HG03442 (cell line): Measurements from ENCODE around the gene B4GALT2.

Experiments used
- ATAC-seq: cut with Tn5 transposase; IDR thresholded peaks from one replicate; pipeline ENCODE4 v1.9.1; 2021; ENCODE audit warnings: mild to moderate bottlenecking, moderate library complexity; ENCODE audit not compliant: unreplicated experiment

The B4GALT2 gene

DNA sequence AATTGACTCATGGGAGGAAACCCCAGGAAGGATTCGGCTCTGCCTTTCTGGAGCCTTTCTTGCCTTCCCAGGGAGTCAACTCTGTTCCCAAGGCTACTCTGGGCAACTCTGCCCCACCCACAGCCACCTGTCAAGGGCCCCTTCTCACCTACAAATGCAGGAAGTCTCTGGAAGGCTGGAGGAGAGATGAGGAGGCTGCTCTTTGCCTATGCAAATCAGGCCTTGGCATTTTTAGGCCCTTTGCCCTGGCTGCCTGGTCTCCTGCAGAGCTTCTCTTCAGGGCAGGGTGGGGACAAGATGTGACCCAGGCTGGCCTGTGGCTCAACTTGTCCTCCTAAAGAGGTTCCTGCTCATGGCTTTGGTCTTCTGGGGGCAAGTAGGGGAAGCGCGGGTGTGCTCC, 46.8 kb downstream of the B4GALT2 start:
- no peak for ATAC-seq

DNA sequence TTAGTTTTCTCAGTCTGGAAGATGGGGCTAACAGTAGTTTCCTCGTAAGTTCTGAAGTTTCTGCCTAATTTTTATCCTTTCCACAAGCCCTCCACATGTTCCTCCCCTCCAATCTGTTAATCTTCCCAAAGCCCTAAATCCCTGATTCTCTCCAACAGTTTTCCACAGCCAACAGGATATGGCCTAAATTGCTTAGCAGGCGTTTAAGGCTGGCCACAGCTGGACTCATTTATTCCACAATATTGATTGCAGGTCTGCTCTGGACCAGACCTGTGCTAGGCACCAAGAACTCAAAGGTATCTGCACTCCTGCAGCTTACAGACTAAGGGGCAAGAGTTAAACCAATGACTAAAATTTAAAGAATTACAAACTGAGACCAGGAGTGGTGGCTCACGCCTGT, 48.3 kb downstream of the B4GALT2 start:
- no peak for ATAC-seq

DNA sequence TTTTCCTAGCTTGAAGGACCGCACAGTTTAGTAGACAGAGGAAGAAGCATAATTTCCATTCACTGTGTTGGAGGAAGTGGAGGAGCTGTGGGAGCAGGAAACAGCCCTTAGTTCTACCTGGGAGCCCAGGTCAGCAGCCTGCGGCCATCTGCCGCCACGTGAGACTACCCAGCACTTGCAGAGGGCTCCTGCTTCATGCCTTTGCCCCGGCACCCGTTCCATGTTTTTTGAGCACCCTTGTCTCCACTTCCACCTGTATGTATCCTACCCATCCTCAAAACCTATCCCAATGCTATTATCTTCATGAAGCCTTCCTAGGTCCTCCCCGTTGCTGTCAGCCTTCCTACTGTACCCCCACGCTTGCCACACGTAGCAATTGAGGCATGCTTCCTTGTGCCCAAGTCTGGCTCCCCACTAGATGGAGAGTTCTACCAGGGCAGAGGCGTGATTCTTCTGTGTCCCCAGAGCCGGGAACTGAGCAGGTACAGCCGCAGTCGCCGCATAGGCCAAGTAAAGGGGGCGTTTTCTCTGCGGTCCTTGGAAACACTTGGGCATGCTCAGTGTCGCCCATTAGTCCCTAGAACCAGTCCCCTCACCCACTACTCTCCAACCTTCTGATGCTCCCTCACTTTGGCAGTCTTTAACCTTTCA, 50.4 kb downstream of the B4GALT2 start:
- ATAC-seq, result peak; percentile 10

DNA sequence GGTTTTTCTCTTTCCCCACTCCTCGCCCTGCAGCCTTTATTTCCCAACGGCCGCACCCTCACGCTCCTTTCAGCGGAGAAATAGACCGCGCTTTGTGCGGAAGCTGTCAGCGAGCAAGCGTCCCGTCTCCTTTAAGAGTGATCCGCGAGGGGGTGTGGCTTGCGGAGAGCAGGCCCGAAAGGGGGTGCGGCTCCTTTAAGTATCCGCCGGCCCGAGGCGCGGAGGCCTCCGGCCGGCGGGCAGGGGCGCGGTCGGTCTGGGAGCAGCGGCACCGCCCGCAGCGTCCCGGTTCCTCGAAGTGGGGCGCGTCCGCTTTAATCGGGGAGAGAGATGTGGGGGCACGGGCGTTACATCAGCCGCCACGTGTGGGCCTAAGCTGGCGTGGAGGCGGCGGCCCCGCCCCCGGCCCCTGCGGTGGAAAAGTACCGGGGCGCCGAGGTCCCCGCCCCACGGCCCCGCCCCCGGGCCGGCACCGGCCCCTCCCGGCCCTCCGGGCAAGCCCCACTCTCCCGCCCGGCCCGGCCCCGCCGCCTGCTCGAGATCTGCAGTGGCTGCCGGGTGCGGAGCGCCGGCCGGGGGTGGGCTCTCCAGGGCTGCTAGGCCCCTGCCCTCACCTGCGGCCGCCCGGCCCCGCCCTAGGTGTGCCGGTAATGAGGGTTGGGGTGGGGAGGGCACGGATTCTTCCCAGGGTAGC, 51.0 kb downstream of the B4GALT2 start:
- peak; percentile 81 for ATAC-seq

DNA sequence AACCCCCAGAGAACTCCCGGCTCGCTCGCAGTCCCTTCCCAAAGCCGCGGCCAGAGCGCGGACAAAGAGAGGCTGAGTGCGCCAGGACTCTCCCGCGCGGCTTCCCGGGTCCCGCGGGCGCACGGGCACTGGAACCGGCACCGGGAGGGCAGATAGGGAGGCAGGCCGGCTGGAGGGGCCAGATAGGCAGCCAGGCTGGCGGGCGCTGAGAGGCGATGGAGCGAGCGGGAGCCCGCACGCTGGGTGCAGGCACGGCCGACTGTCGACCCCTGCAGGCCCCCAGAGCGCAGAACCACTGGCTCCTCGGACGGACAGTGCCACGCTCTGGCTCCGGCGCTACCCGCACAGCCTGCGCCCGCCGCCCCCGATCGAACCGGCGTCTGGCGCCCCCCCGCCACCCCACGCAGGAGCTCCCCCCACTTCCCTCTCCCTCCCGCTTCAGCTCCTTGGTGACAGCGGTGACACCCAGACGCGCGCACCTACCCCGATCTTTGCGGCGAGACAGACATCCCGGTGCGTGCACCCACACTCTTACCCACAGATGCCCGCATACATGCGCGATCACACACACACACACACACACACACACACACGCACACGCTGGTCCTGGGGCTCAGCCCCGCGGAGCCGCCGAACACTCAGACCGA, 51.7 kb downstream of the B4GALT2 start:
- ATAC-seq, result peak; percentile 22

DNA sequence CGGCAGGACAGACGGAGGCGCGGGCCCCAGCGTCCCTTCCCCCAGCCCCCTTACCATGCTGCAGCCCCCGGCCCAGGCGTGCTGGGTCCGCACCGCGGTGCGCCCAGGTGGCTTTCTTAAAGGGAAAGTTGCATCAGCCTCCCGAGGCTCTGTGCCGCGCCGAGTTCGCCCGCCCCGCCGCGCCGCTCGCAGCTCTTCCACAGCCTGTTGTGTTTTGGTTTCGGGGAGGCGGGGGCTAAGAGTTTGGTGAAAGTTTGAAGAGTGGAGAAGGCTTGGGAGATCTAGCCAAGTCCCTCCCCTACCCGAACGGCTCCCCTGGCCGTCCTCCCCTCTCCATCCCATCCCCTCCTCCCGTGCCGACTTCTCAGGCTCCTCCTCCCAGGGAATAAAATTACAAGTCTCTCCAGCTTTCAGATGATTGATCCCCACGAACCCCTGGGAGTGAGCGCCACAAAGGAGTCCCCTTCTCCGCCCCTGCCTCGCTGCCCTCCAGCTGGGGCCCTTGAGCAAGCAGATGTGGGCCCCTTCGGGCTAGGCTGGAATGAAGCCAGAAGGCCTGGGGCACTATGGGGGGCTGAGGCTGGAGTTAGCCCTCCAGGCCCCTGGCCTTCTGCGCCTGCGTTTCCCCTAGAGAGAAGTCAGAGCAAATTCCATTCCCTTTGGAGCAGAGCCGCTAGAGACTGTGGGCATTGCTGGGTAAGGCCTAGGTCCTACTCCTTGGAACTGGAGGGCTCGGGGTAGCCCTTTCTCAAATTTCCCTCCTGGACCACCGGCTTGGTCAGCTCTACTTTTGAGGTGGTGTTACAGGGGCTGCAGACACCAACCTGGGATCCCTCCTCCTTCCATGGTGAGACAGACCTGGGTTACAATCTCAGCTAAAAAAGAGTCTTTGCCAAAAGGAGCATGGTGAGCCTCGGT, 52.5 kb downstream of the B4GALT2 start, which contains the start of gene SLC6A9:
SLC6A9 (minus strand) TSS at position 211 of the 918 bp plus-strand sequence. CDS start 7,185 bp downstream, outside the sequence.
- no peak for ATAC-seq

DNA sequence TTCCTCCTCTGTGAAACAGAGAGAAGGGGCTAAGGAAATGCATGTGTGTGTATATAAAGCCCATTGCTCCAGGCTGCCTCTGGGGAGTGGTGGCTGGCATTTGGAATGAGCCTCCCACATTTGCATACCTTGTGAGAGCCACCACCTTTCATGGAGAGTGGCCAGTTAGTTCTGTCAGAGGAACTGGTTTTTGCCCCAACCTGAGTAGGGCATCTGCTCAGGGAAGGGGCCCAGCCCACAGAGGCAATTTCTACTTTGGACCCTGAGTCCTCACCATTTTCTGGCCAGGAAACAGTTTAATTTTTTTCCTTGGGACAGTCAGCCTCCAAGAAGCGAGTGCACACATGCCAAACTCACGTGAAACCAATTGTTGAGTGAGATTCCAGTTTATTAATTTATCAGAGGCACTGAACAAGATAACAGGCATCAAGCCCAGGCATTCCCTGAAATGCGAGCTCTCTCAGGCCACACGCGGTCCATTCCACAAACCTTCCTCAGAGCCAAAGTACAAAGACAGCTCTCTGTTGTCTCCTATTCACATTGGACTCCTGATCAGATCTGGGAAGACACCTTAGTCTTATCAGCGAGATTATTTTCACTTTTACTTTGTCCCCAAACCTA, 53.3 kb downstream of the B4GALT2 start:
- ATAC-seq, result no peak

DNA sequence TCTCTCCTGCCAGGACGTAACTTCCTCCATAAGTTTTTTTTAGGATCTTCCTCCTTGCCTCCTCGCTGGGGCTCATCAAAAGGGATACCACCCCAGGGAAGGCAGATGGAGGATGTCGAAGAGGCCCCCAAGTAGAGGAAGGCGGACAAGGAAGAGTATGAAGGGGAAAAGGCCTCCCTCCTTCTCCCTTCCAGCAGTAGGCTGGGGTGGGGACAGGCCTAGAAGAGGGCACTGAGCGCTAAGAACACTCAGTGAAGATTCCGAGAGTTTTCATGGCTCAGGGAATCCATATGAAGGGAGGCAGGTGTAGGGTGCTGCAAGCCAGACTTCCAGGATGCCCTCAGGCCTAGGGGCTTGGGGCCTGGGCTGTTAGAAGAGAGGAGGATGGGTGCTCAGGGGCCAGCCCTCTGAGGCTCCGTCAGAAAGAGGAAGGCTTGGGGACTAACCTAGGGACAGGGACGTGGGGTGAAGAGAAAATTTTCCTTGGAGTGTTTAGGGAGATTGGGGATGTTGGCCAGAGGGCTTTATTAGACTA, 54.1 kb downstream of the B4GALT2 start:
- ATAC-seq, result no peak

DNA sequence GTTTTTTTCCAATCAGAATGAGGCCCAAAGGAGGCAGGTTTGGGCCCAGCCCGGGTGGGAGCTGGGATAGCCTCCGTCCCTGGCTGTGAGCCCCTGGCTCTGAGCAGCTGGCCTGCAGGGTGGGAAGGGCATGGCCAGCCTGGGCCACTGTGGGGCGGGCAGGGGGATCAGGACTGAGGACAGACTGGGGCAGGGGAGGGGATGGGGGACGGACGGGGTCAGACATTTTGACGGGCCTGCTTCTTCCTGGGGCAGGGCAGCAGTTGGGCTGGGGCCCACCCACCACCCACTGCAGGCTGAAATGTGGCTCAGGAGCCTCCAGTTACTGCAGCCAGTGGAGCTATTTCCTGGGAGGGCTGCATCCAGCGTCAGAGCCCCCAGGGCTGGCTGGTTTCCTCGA, 54.7 kb downstream of the B4GALT2 start:
- ATAC-seq, result no peak

DNA sequence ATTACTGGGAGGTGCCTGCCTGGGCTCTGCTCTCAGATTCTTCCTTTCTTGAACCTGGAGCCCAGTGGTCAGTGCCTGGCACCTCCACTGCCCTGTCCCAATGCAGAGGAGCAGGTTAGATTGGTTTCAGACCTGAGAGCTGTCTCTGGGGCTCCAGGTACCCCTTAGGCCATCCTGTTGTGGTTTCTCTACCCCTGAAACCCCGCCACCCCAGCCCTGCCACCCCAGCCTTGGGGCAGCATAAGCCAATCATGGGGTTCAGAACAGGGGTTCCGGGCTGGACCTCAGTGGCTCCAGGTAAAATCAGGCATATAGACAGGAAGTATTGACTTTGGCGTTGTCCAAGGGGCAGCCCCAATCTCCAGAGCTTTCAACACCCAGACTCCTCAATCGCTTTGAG, 55.4 kb downstream of the B4GALT2 start:
- no peak for ATAC-seq

DNA sequence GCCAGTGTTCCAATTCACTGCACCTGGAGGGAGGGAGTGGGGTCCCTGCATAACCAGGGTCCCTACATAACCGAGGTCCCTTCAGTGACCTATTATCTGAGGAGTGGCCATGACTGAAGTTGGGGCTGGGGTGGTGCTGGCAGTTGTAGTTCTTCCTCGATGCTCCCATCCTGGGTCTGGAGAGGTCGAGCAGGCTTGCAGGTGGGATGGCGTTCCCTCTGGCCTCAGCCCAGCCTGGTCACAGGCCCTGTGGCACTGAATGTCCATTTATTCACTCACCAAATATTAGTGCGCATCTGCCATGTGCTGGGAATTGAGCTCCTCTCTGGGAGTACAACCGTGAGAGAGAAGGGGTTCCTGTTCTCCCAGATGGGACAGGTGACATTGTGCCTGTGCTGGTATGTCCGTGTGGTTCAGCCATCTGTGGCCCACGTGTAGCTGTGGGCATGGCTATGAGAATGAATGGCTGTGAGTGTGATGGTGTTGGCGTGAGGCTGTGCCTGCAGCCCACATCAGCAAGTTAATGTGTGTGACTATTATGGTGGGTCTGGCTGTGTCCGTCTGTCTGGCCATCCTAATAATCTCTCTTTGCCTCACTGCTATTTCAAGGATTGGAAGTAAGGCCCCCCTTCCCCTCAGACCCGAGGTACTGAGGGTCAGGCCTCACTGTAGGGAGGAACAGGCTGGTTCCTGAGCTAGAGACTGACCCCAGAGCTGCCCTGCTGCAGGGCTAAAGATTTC, 56.1 kb downstream of the B4GALT2 start:
- ATAC-seq, result no peak

DNA sequence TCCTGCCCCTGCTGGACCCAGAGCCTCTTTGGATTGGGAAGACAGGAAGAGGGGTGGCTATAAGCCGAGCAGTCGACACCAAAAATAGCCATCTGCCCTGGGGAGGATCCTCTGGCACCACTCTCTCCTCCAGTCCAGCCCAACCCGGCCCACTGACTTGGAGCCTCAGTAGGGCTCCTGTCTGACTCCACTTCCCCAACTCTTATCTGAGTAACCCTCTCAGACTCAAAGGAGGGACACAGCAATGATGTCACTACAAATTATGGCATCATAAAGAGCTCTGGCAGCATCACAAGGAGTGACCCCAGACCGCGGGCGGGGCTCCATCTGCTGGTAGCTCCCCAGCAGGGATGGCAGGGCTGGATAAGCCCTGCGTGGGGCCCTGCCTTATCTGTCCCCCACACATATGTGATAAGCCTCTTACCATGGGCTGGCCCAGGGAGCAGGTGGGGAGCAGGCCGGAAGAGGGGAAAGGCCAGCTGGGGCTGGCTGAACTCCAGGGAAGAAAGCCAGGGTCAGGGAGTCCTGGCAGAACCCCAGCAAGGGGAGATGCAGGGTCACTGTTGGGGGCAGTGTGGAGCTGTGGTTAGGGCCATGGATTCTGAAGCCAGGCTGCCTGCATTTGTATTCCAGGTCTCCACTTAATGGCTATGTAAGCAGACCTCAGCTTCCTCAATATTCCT, 56.9 kb downstream of the B4GALT2 start:
- ATAC-seq, result no peak

DNA sequence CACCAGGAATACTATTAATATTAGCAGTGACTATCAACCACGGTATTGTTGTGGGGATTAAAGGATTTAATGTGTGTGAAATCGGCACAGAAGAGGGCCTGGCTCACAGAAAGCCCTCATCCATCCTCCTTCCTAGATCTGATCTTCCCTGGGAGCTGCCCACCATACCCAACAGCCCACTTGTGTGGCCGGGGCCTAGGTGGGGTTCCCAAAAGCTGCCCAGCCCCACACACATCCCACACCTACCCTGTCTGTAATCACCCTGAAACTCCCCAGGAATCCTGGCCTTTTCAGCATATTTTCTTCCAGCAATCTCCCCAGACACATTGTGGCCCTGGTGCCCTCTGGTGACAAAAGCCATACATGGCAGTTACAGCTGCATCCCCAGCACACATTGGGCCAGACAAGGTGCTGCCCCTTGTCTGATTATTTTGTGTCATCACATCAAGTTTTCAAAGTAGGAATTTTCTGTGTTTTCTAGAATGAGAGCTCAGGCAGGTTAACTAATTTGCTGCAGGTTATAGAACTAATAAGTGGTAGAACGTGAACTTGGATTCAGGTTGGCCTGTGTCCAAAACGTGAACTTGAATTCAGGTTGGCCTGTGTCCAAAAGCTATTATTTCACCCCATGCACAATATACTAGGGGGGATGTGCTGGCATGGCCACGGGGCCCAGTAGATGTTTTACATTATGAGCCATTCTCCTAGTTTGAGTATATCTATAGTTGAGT, 57.6 kb downstream of the B4GALT2 start:
- no peak for ATAC-seq

DNA sequence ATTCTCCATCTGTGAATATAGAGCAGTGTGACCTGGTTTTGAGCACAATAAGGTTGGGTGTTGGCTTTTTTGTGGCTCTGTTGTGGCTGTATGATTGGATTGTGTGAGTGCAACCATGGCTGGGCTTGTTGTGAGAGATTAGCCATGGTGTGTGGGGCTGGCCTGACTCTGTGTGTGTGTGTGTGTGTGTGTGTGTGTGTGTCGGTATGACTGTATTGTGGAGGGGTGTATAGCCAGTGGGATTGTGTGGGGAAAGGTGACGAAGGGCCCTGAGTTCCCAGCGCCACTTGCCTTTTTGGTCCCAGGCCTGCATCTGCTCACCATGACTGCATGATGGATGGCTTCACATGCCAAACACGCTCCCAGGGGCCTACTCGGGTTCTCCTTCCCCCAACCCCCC, 58.1 kb downstream of the B4GALT2 start:
- ATAC-seq, result no peak

DNA sequence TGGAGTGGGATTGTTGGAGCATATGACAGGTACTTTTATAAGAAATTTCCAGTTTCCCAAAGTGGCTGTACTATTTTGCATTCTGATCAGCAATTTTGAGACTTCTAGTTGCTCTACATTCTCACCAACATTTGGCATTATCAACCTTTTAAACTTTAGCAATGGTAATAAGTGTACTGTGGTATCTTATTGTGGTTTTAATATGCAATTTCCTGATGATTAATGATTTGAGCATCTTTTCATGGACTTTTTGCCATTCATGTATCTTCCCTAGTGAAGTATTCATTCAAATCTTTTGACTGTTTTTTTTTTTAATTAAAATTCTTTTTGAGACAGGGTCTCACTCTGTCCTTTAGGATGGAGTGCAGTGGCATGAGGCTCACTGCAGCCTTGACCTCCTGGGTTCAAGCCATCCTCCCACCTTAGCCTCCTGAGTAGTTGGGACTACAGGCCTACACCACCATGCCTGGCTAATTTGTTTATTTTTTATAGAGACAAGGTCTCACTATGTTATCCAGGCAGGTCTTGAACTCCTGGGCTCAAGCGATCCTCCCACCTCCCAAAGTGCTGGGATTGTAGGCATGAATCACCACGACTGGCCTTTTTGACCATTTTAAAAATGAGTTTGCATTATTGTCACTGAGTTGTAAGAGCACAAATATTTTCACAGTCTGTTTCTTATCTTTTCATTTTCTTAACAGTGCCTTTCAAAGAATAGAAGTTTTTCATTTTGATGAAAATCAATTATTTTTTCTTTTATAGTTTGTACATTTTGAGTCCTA, 60.1 kb downstream of the B4GALT2 start:
- no peak for ATAC-seq

DNA sequence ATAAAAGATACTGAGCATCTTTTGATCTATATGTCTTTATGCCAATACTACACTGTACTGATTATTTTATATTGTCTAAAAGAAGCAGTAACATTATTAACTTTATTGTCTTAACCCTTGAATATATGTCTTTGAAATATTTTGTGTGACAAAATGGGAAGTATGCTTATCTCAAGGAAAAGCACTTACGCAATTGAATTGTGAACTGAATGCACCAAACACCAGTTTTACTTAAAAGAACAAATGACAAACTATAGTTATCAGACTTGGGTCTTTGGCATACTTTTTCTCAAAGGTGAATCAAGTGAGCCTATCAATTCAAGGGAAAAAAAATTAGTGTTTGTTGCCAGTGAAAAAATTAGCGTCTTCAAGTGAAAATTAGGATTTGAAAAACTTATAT, 61.4 kb downstream of the B4GALT2 start:
- ATAC-seq, result no peak
